Astrocyte (in vitro differentiated cells and primary cell): ENCODE measurements around the gene GPR15. TPM values are rescaled to one million over a fixed set of nuclear protein-coding genes. Genes with fewer than 3 reads are reported as not detected.

Experiments
- DNase-seq: peaks from one replicate; pipeline ENCODE4 v3.0.0-alpha.2; 2010; ENCODE audit warnings: low read depth
- FAIRE-seq: peaks from 2 replicates; lab custom pipeline; 2011; peaks lifted over from hg19 to GRCh38; lab: Jason Lieb, UNC
- H2AFZ ChIP-seq: 2 replicates; pipeline ENCODE4 v1.6.0; 2012; ENCODE audit warnings: low read depth, low read length, inconsistent platforms
- H3K27ac ChIP-seq: 2 replicates; pipeline ENCODE4 v1.5.1; 2011; ENCODE audit warnings: low read depth, low read length, inconsistent platforms
- H3K27me3 ChIP-seq: 2 replicates; pipeline ENCODE4 v1.6.0; 2011; ENCODE audit warnings: low read length, inconsistent platforms; ENCODE audit not compliant: insufficient read depth
- H3K36me3 ChIP-seq: 2 replicates; pipeline ENCODE4 v1.5.1; 2011; ENCODE audit warnings: low read length, inconsistent platforms; ENCODE audit not compliant: insufficient read depth
- H3K4me1 ChIP-seq: 2 replicates; pipeline ENCODE4 v1.5.1; 2011; ENCODE audit warnings: low read length, inconsistent platforms; ENCODE audit not compliant: insufficient read depth
- H3K4me2 ChIP-seq: 2 replicates; pipeline ENCODE4 v1.6.0; 2012; ENCODE audit warnings: low read length, inconsistent platforms
- H3K4me3 ChIP-seq: 2 replicates; pipeline ENCODE4 v1.5.1; 2011; ENCODE audit warnings: low read depth, mild to moderate bottlenecking, low read length, inconsistent platforms; ENCODE audit not compliant: insufficient read depth
- H3K79me2 ChIP-seq: 2 replicates; pipeline ENCODE4 v1.6.0; 2012; ENCODE audit warnings: mild to moderate bottlenecking, low read length, inconsistent platforms; ENCODE audit not compliant: insufficient read depth
- H3K9ac ChIP-seq: 2 replicates; pipeline ENCODE4 v1.6.0; 2012; ENCODE audit warnings: mild to moderate bottlenecking, low read length, inconsistent platforms
- H3K9me3 ChIP-seq: 2 replicates; pipeline ENCODE4 v1.5.1; 2012; ENCODE audit warnings: low read depth, mild to moderate bottlenecking, low read length, inconsistent platforms; ENCODE audit not compliant: insufficient read depth
- H4K20me1 ChIP-seq: 2 replicates; pipeline ENCODE4 v1.6.0; 2012; ENCODE audit warnings: low read length, inconsistent platforms; ENCODE audit not compliant: insufficient read depth
- H3K27ac Mint-ChIP-seq: one replicate; pipeline ENCODE4 v1.8.0; 2021; ENCODE audit warnings: mild to moderate bottlenecking, mixed read lengths; ENCODE audit not compliant: unreplicated experiment
- H3K27me3 Mint-ChIP-seq: one replicate; pipeline ENCODE4 v1.8.0; 2021; ENCODE audit warnings: low read depth, mixed read lengths; ENCODE audit not compliant: unreplicated experiment
- H3K36me3 Mint-ChIP-seq: one replicate; pipeline ENCODE4 v1.8.0; 2021; ENCODE audit warnings: low read depth, mixed read lengths; ENCODE audit not compliant: unreplicated experiment
- H3K4me1 Mint-ChIP-seq: one replicate; pipeline ENCODE4 v1.8.0; 2021; ENCODE audit warnings: low read depth, mixed read lengths; ENCODE audit not compliant: unreplicated experiment
- H3K4me3 Mint-ChIP-seq: one replicate; pipeline ENCODE4 v1.8.0; 2021; ENCODE audit warnings: mild to moderate bottlenecking, moderate library complexity, mixed read lengths; ENCODE audit not compliant: unreplicated experiment
- H3K9me3 Mint-ChIP-seq: one replicate; pipeline ENCODE4 v1.8.0; 2021; ENCODE audit warnings: mild to moderate bottlenecking, mixed read lengths; ENCODE audit not compliant: unreplicated experiment
- EZH2 ChIP-seq: IDR thresholded peaks from 2 replicates; pipeline ENCODE4 v1.6.1; 2012; ENCODE audit warnings: mild to moderate bottlenecking, low read length, inconsistent platforms; ENCODE audit not compliant: insufficient read depth
- total RNA-seq: library from RNA; stranded (reverse); gene quantifications from 2 replicates; pipeline ENCODE4 v1.2.1, GENCODE V29; 2021
- TF ChIP-seq, protein P1 (sequence below): IDR thresholded peaks from 2 replicates; pipeline ENCODE4 v1.5.1; 2011; ENCODE audit warnings: low read depth, mild to moderate bottlenecking, inconsistent platforms, low read length, moderate library complexity; ENCODE audit not compliant: insufficient read depth

Gene GPR15
- total RNA-seq, 1 donor from 2014 or later, result not detected

DNA sequence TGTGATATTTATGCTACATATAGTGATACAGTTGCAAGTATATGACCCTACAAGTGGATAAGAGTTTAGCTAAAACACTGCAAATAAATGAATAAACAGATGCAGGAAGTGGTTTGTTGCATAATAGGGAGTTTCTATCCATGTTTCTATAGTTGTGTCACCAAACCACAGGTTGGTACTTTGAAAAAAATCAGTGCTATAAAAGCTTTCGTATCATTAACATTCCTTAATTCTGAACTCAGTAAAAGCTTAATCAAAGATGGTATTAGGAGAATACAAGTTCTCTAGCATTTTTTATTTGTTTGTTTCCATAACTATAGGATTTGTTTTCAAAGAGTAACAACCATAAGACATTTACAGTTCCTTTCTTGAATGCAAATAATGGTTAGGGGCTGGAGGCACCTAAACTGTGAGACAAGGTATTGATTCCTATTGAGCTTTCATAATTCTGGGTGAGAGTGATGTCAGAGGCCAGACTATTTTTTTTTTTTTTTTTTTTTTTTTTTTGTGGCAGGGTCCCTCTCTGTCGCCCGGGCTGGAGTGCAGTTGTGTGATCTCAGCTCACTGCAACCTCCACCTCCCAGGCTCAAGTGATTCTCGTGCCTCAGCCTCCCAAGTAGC lies 32.0 kb downstream of the GPR15 start:
- Histone ChIP-seq H3K27ac (peak overlapping the region; percentile 10), H3K4me1 (peaks cover 4% of the 10 kb centered on the region), H3K4me2 (peak overlapping the region; percentile 45), H2AFZ (no peak overlapping the region), H3K27me3 (no peaks in the 10 kb centered on the region), H3K9ac (no peak overlapping the region), H3K4me3 (no peak overlapping the region), H3K36me3 (no peaks in the 10 kb centered on the region), H4K20me1 (no peaks in the 10 kb centered on the region), H3K9me3 (no peaks in the 10 kb centered on the region), H3K79me2 (no peaks in the 10 kb centered on the region)
- Mint-ChIP-seq H3K9me3 (no peaks in the 10 kb centered on the region), H3K27ac (no peak overlapping the region), H3K4me3 (no peak overlapping the region), H3K27me3 (no peaks in the 10 kb centered on the region), H3K4me1 (peaks cover 18% of the 10 kb centered on the region), H3K36me3 (no peaks in the 10 kb centered on the region)
- TF ChIP-seq, protein P1, sequence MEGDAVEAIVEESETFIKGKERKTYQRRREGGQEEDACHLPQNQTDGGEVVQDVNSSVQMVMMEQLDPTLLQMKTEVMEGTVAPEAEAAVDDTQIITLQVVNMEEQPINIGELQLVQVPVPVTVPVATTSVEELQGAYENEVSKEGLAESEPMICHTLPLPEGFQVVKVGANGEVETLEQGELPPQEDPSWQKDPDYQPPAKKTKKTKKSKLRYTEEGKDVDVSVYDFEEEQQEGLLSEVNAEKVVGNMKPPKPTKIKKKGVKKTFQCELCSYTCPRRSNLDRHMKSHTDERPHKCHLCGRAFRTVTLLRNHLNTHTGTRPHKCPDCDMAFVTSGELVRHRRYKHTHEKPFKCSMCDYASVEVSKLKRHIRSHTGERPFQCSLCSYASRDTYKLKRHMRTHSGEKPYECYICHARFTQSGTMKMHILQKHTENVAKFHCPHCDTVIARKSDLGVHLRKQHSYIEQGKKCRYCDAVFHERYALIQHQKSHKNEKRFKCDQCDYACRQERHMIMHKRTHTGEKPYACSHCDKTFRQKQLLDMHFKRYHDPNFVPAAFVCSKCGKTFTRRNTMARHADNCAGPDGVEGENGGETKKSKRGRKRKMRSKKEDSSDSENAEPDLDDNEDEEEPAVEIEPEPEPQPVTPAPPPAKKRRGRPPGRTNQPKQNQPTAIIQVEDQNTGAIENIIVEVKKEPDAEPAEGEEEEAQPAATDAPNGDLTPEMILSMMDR, result no peak
- TF ChIP-seq EZH2, result no peak
- DNase-seq (peak; percentile 75), FAIRE-seq (no peak)

DNA sequence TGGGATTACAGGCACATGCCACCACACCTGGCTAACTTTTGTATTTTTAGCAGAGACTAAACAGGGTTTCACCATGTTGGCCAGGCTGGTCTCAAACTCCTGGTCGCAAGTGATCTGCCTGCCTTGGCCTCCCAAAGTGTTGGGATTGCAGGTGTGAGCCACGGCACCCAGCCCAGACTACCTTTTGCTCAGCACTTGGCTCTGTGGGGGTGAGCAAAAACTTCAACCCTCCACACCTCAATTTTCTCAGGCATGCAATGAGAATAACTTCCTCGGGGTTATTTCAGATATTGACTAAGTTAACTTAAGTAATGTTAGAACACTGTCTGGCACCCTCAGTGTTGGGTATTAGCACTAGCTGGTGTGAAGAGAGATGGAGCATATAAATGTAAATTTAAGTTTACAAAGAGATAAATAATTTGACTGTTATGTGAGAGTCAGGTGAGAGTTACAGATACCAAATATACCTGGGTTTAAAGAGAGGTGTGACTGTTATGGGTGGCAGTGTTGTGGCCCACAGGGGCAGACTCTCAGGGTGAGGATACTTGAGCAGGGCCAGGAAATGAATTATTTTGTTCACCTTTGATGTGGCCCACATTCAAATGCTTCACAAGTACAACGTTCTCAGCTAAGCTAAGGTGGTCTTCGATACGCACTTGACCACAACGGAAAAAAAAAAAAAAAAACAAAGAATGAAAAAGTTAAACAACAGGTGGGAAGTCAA lies 32.7 kb downstream of the GPR15 start:
- TF ChIP-seq EZH2, result no peak
- TF ChIP-seq, protein P1, result no peak
- H2AFZ ChIP-seq, result no peak overlapping the region
- no peaks in the 10 kb centered on the region for H3K27me3 Mint-ChIP-seq

GRCh38 chr3:98565237-98565643 lies 33.5 kb downstream of the GPR15 start:
- H4K20me1 ChIP-seq, result no peaks in the 10 kb centered on the region
- no peaks in the 10 kb centered on the region for H3K36me3 Mint-ChIP-seq
- H3K9ac ChIP-seq, result no peak overlapping the region
- no peak overlapping the region for H3K27ac ChIP-seq
- peaks cover 4% of the 10 kb centered on the region for H3K4me1 ChIP-seq
- no peak overlapping the region for H3K4me2 ChIP-seq
- no peaks in the 10 kb centered on the region for H3K27me3 Mint-ChIP-seq
- no peaks in the 10 kb centered on the region for H3K9me3 ChIP-seq
- no peak overlapping the region for H3K4me3 Mint-ChIP-seq
- peaks cover 18% of the 10 kb centered on the region for H3K4me1 Mint-ChIP-seq
- peaks cover 4% of the 10 kb centered on the region for H3K9me3 Mint-ChIP-seq
- H3K27me3 ChIP-seq, result no peaks in the 10 kb centered on the region
- no peak overlapping the region for H2AFZ ChIP-seq
- FAIRE-seq (no peak), DNase-seq (no peak)
- no peaks in the 10 kb centered on the region for H3K36me3 ChIP-seq
- no peaks in the 10 kb centered on the region for H3K79me2 ChIP-seq
- TF ChIP-seq, protein P1, result no peak
- TF ChIP-seq EZH2, result no peak
- no peak overlapping the region for H3K27ac Mint-ChIP-seq
- no peak overlapping the region for H3K4me3 ChIP-seq

More for the DNA sequence above, 32.7 kb downstream of the GPR15 start:
- no peak overlapping the region for H3K4me2 ChIP-seq
- Mint-ChIP-seq H3K27ac (no peak overlapping the region), H3K4me1 (peaks cover 18% of the 10 kb centered on the region), H3K9me3 (peaks cover 4% of the 10 kb centered on the region), H3K36me3 (no peaks in the 10 kb centered on the region), H3K4me3 (no peak overlapping the region)
- H3K9ac ChIP-seq, result no peak overlapping the region
- H3K27ac ChIP-seq, result no peak overlapping the region
- no peak overlapping the region for H3K4me3 ChIP-seq
- H3K36me3 ChIP-seq, result no peaks in the 10 kb centered on the region
- no peaks in the 10 kb centered on the region for H3K9me3 ChIP-seq
- H3K79me2 ChIP-seq, result no peaks in the 10 kb centered on the region
- DNase-seq (no peak), FAIRE-seq (no peak)
- H3K4me1 ChIP-seq, result peaks cover 4% of the 10 kb centered on the region
- H3K27me3 ChIP-seq, result no peaks in the 10 kb centered on the region
- no peaks in the 10 kb centered on the region for H4K20me1 ChIP-seq
